ENCODE results near the gene SHROOM2.
A peak's percentile ranks its signal among the peaks of the same experiment; 100 is the strongest.
"Not testable (repeated sequence)": the region's sequence is repeated elsewhere in the genome, so short reads cannot be mapped to it uniquely, and the experiment has no call there.

Gene SHROOM2

GRCh38 chrX:9785944-9786797 lies at the start of gene SHROOM2:
TSS of gene SHROOM2 (plus strand) at chrX:9786429. CDS start at chrX:9786546, 117 bp downstream.
- no peak for DNase-seq (ENCODE audit: low read depth in 2 of 3, low spot score in 1 of 3)

- DNase-seq (ENCODE audit: low read depth in 2 of 3, low spot score in 1 of 3), result no peak
Measured at GRCh38 chrX:9737363-9737762, 48.9 kb upstream of the SHROOM2 start.

- no peak for DNase-seq (ENCODE audit: low read depth in 2 of 3, low spot score in 1 of 3)
Measured at GRCh38 chrX:9738151-9738550, 48.1 kb upstream of the SHROOM2 start.

- DNase-seq (ENCODE audit: low read depth in 2 of 3, low spot score in 1 of 3), result no peak
Measured at GRCh38 chrX:9739130-9739529, 47.1 kb upstream of the SHROOM2 start.

- peak in 1 of 3 donors; percentile 0 for DNase-seq (ENCODE audit: low read depth in 2 of 3, low spot score in 1 of 3)
Measured at GRCh38 chrX:9745417-9746115, 40.7 kb upstream of the SHROOM2 start.

- DNase-seq (ENCODE audit: low read depth in 2 of 3, low spot score in 1 of 3), result no peak
Measured at GRCh38 chrX:9746148-9746888, 39.9 kb upstream of the SHROOM2 start.

GRCh38 chrX:9747644-9748043 lies 38.6 kb upstream of the SHROOM2 start:
- no peak for DNase-seq (ENCODE audit: low read depth in 2 of 3, low spot score in 1 of 3)

GRCh38 chrX:9749146-9749692 lies 37.0 kb upstream of the SHROOM2 start:
- no peak for DNase-seq (ENCODE audit: low read depth in 2 of 3, low spot score in 1 of 3)

GRCh38 chrX:9757366-9757765 lies 28.9 kb upstream of the SHROOM2 start:
- DNase-seq (ENCODE audit: low read depth in 2 of 3, low spot score in 1 of 3), result no peak

- no peak for DNase-seq (ENCODE audit: low read depth in 2 of 3, low spot score in 1 of 3)
Measured at GRCh38 chrX:9758021-9758638, 28.1 kb upstream of the SHROOM2 start.

- DNase-seq (ENCODE audit: low read depth in 2 of 3, low spot score in 1 of 3), result no peak
Measured at GRCh38 chrX:9759337-9759736, 26.9 kb upstream of the SHROOM2 start.

- no peak for DNase-seq (ENCODE audit: low read depth in 2 of 3, low spot score in 1 of 3)
Measured at GRCh38 chrX:9765072-9765736, 21.0 kb upstream of the SHROOM2 start.

- no peak for DNase-seq (ENCODE audit: low read depth in 2 of 3, low spot score in 1 of 3)
Measured at GRCh38 chrX:9765737-9766097, 20.5 kb upstream of the SHROOM2 start, which contains the start of gene GPR143. TSS of gene GPR143 (minus strand) at chrX:9765847. CDS start at chrX:9765817, 30 bp downstream.

GRCh38 chrX:9767375-9767774 lies 18.9 kb upstream of the SHROOM2 start:
- DNase-seq (ENCODE audit: low read depth in 2 of 3, low spot score in 1 of 3), result no peak

GRCh38 chrX:9768321-9768839 lies 17.8 kb upstream of the SHROOM2 start:
- not testable (repeated sequence) for DNase-seq (ENCODE audit: low read depth in 2 of 3, low spot score in 1 of 3)

- DNase-seq (ENCODE audit: low read depth in 2 of 3, low spot score in 1 of 3), result no peak
Measured at GRCh38 chrX:9770319-9770718, 15.9 kb upstream of the SHROOM2 start.

- no peak for DNase-seq (ENCODE audit: low read depth in 2 of 3, low spot score in 1 of 3)
Measured at GRCh38 chrX:9772943-9773342, 13.3 kb upstream of the SHROOM2 start.

GRCh38 chrX:9775930-9776329 lies 10.3 kb upstream of the SHROOM2 start:
- DNase-seq (ENCODE audit: low read depth in 2 of 3, low spot score in 1 of 3), result no peak

- DNase-seq (ENCODE audit: low read depth in 2 of 3, low spot score in 1 of 3), result no peak
Measured at GRCh38 chrX:9781941-9782340, 4.3 kb upstream of the SHROOM2 start.

- no peak for DNase-seq (ENCODE audit: low read depth in 2 of 3, low spot score in 1 of 3)
Measured at GRCh38 chrX:9784332-9784731, 1.9 kb upstream of the SHROOM2 start.
